HepG2 (cell line): ENCODE results near the gene NPW. TPM values are rescaled to one million over a fixed set of nuclear protein-coding genes. Genes with fewer than 3 reads are reported as not detected.

Experiments
- AKNA ChIP-seq: sonication (generic); formaldehyde crosslinking; IDR thresholded peaks from 2 replicates; pipeline ENCODE4 v1.4.0; 2020; ENCODE audit warnings: missing genetic modification reagents, borderline replicate concordance
- BCL3 ChIP-seq: sonication (generic); formaldehyde crosslinking; IDR thresholded peaks from 2 replicates; pipeline ENCODE4 v1.5.1; 2020; ENCODE audit warnings: mild to moderate bottlenecking, missing genetic modification reagents, moderate library complexity
- CC2D1A ChIP-seq: sonication (generic); formaldehyde crosslinking; IDR thresholded peaks from 2 replicates; pipeline ENCODE4 v1.8.1; 2023; ENCODE audit warnings: mild to moderate bottlenecking, missing genetic modification reagents
- FOXO1 ChIP-seq: sonication (generic); formaldehyde crosslinking; IDR thresholded peaks from 2 replicates; pipeline ENCODE4 v1.4.0; 2020; ENCODE audit warnings: missing genetic modification reagents
- GLMP ChIP-seq: sonication (generic); formaldehyde crosslinking; IDR thresholded peaks from 2 replicates; pipeline ENCODE4 v1.9.0; 2021; ENCODE audit warnings: missing genetic modification reagents, mild to moderate bottlenecking, borderline replicate concordance
- HNF1A ChIP-seq, 2 experiments: sonication (generic) in 1 of 2; formaldehyde crosslinking in 1 of 2; IDR thresholded peaks; 2 replicates each; pipeline versions ENCODE4 v1.4.0 to v1.6.1; 2016 to 2020; ENCODE audit warnings: borderline replicate concordance in 1 of 2, low read depth in 1 of 2, mild to moderate bottlenecking in 1 of 2, missing genetic modification reagents in 1 of 2
- KDM6A ChIP-seq: IDR thresholded peaks from 2 replicates; pipeline ENCODE4 v1.6.1; 2016; ENCODE audit warnings: low read depth
- MXI1 ChIP-seq: IDR thresholded peaks from 3 replicates; pipeline ENCODE4 v1.6.1; 2012; ENCODE audit warnings: low read depth, low read length, inconsistent platforms, borderline replicate concordance
- SRSF1 ChIP-seq: fragments of 200-400 bp; formaldehyde crosslinking; optimal IDR thresholded peaks from 2 replicates; pipeline ENCODE3; 2017; ENCODE audit warnings: mild to moderate bottlenecking, low read depth, low read length, moderate library complexity
- ZBTB43 ChIP-seq: sonication (generic); formaldehyde crosslinking; conservative IDR thresholded peaks from 2 replicates; pipeline ENCODE4 v1.4.0; 2020; ENCODE audit warnings: missing genetic modification reagents
- ZKSCAN8 ChIP-seq: IDR thresholded peaks from 2 replicates; pipeline ENCODE4 v1.6.1; 2016; ENCODE audit warnings: borderline replicate concordance, missing genetic modification reagents, missing compliant biosample characterization
- ZNF263 ChIP-seq: sonication (generic); formaldehyde crosslinking; IDR thresholded peaks from 2 replicates; pipeline ENCODE4 v1.4.0; 2020; ENCODE audit warnings: missing genetic modification reagents
- ZNF567 ChIP-seq: sonication (generic); formaldehyde crosslinking; IDR thresholded peaks from 2 replicates; pipeline ENCODE4 v1.8.1; 2023; ENCODE audit warnings: mild to moderate bottlenecking, missing genetic modification reagents, borderline replicate concordance
- ZNF768 ChIP-seq: sonication (generic); formaldehyde crosslinking; IDR thresholded peaks from 2 replicates; pipeline ENCODE4 v1.4.0; 2020; ENCODE audit warnings: missing genetic modification reagents
- ZNF850 ChIP-seq: sonication (generic); formaldehyde crosslinking; conservative IDR thresholded peaks from 2 replicates; pipeline ENCODE4 v1.9.0; 2021; ENCODE audit warnings: mild to moderate bottlenecking, missing genetic modification reagents
- polyA plus RNA-seq, 8 experiments: library from polyadenylated mRNA; depleted of rRNA in 3 of 8; stranded (reverse) in 7 of 8; unstranded in 1 of 8; fragments of >200 nt; fragmentation: Illumina TruSeq in 4 of 8; extraction: Trizol in 4 of 8; gene quantifications; 2 replicates each; pipeline versions ENCODE4 v1.2.1 to v1.2.3, GENCODE V29; 2011 to 2016; ENCODE audit warnings: low read depth in 4 of 8, missing spikeins in 1 of 8, mixed read lengths in 1 of 8; ENCODE audit not compliant: insufficient read depth in 1 of 8
- total RNA-seq, 5 experiments: library from RNA; depleted of rRNA; stranded (reverse); fragments of >200 nt; fragmentation: Illumina TruSeq; extraction: Trizol; gene quantifications; 2 replicates each; pipeline ENCODE4 v1.2.3, GENCODE V29; 2016; ENCODE audit warnings: low read depth in 1 of 5

NPW gene
- total and polyA plus RNA-seq, 2 of the 13 experiments (the other 11 are each of a cell fraction or from before 2014, with no cell fraction given), result 0.24 to 0.97 TPM

GRCh38 chr16:2003827-2004641, 15.6 kb upstream of the NPW start (continued):
- no peak for TF ChIP-seq HNF1A (IDR thresholded peaks at IDR 0.05; ENCODE audit: low read depth)
- TF ChIP-seq HNF1A (CRISPR knock-in tag; IDR thresholded peaks at IDR 0.05; ENCODE audit: borderline replicate concordance), result no peak
- TF ChIP-seq ZNF768, result peak; percentile 70
- TF ChIP-seq GLMP (CRISPR knock-in tag), result no peak
- TF ChIP-seq ZBTB43 (CRISPR knock-in tag), result no peak
- TF ChIP-seq ZNF567 (CRISPR knock-in tag), result no peak
- TF ChIP-seq KDM6A (CRISPR knock-in tag), result no peak
- peak; percentile 68; the same call in 1 of the 2 replicates for TF ChIP-seq ZKSCAN8
- no peak for TF ChIP-seq SRSF1
- no peak for TF ChIP-seq ZNF263 (CRISPR knock-in tag)
- peak; percentile 94; the same call in 1 of the 3 replicates for TF ChIP-seq MXI1
- no peak for TF ChIP-seq ZNF850
- TF ChIP-seq CC2D1A (CRISPR knock-in tag), result no peak
- TF ChIP-seq FOXO1 (CRISPR knock-in tag), result no peak; the same call in 1 of the 2 replicates
- no peak for TF ChIP-seq AKNA (CRISPR knock-in tag)
- peak; percentile 58; the same call in 1 of the 2 replicates for TF ChIP-seq BCL3
